ENCODE measurements around the gene LAMC1. TPM values are rescaled to one million over a fixed set of nuclear protein-coding genes. Genes with fewer than 3 reads are reported as not detected.

LAMC1 gene
- total RNA-seq, 1 experiment from 2014 or later, result 71.5 TPM

- peak overlapping the region; percentile 63; the same call in 1 of the 2 replicates for H2AFZ ChIP-seq (ENCODE audit: low read length)
- DNase-seq (peak; percentile 35), ATAC-seq (no peak)
- no peaks in the 10 kb centered on the region for H3K9me3 ChIP-seq (ENCODE audit: low read length)
- H3K9ac ChIP-seq (ENCODE audit: low read length), result peak overlapping the region; percentile 46
- no peaks in the 10 kb centered on the region for H3K27me3 ChIP-seq (ENCODE audit: low read length)
- peak overlapping the region; percentile 78 for H3K27ac ChIP-seq (ENCODE audit: low read length)
- BruUV-seq (replicated peaks), result no TSS peak
- CTCF ChIA-PET, result no interaction called here
- intact Hi-C loops (cut with micrococcal nuclease), result loop anchor here (2.0 to 10.0 kb wide), 2 partner anchors 15 to 105 kb away; no protein-coding TSS in a partner anchor
- POLR2A ChIA-PET (ENCODE audit: unreplicated experiment), result no interaction called here
- no peaks in the 10 kb centered on the region for H3K79me2 ChIP-seq (ENCODE audit: low read length)
- no peaks in the 10 kb centered on the region for H3K9me2 ChIP-seq (replicated peaks; ENCODE audit: low read length)
- TF ChIP-seq EZH2 (IDR thresholded peaks at IDR 0.05; ENCODE audit: low read length, unreplicated experiment) (no peak), CTCF (conservative IDR thresholded peaks at IDR 0.05; ENCODE audit: low read depth, low read length) (no peak), EZH2phosphoT487 (IDR thresholded peaks at IDR 0.05; ENCODE audit: borderline replicate concordance, low read length) (no peak)
- no peak overlapping the region for H3K4me3 ChIP-seq (ENCODE audit: low read length)
- no peaks in the 10 kb centered on the region for H3K36me3 ChIP-seq (ENCODE audit: low read depth, low read length)
- H3K4me1 ChIP-seq (ENCODE audit: insufficient read depth, low read length), result peaks cover 25% of the 10 kb centered on the region
- H3K4me2 ChIP-seq (ENCODE audit: low read length), result peak overlapping the region; percentile 29
- H3F3A ChIP-seq (ENCODE audit: low read length, unreplicated experiment), result no peaks in the 10 kb centered on the region
- H4K20me1 ChIP-seq (ENCODE audit: low read length), result no peaks in the 10 kb centered on the region
Observed at GRCh38 chr1:183180218-183180617, 157.0 kb downstream of the LAMC1 start.

- Histone ChIP-seq H3K9ac (ENCODE audit: low read length) (peak overlapping the region; percentile 46), H3K9me2 (replicated peaks; ENCODE audit: low read length) (no peaks in the 10 kb centered on the region), H3K4me1 (ENCODE audit: insufficient read depth, low read length) (peaks cover 27% of the 10 kb centered on the region), H3K9me3 (ENCODE audit: low read length) (no peaks in the 10 kb centered on the region), H3K36me3 (ENCODE audit: low read depth, low read length) (no peaks in the 10 kb centered on the region), H3F3A (ENCODE audit: low read length, unreplicated experiment) (no peaks in the 10 kb centered on the region), H3K79me2 (ENCODE audit: low read length) (no peaks in the 10 kb centered on the region), H2AFZ (ENCODE audit: low read length) (peak overlapping the region; percentile 41; the same call in 1 of the 2 replicates), H3K27me3 (ENCODE audit: low read length) (no peaks in the 10 kb centered on the region), H3K4me2 (ENCODE audit: low read length) (peak overlapping the region; percentile 29), H3K4me3 (ENCODE audit: low read length) (no peak overlapping the region), H3K27ac (ENCODE audit: low read length) (peak overlapping the region; percentile 78), H4K20me1 (ENCODE audit: low read length) (no peaks in the 10 kb centered on the region)
- TF ChIP-seq EZH2phosphoT487 (IDR thresholded peaks at IDR 0.05; ENCODE audit: borderline replicate concordance, low read length), result no peak
- TF ChIP-seq EZH2 (IDR thresholded peaks at IDR 0.05; ENCODE audit: low read length, unreplicated experiment), result no peak
- no peak for TF ChIP-seq CTCF (conservative IDR thresholded peaks at IDR 0.05; ENCODE audit: low read depth, low read length)
- POLR2A ChIA-PET (ENCODE audit: unreplicated experiment), result interaction anchor here (0.6 kb wide), 1 partner anchor 21 kb away, joined by 6 read pairs; no protein-coding TSS in a partner anchor
- peak; percentile 58 for DNase-seq
- CTCF ChIA-PET, result no interaction called here
- intact Hi-C loops (cut with micrococcal nuclease), result loop anchor here (2.0 to 10.0 kb wide), 2 partner anchors 16 to 106 kb away; no protein-coding TSS in a partner anchor
- peak; percentile 78 for ATAC-seq
- BruUV-seq (replicated peaks), result no TSS peak
Observed at GRCh38 chr1:183180634-183181056, 157.4 kb downstream of the LAMC1 start.

- peak within 1 kb of the TSS; percentile 68 for H2AFZ ChIP-seq (ENCODE audit: low read length)
- peak within 1 kb of the TSS; percentile 86 for H3K4me3 ChIP-seq (ENCODE audit: low read length)
- DNase-seq, result peak; percentile 93
- peaks cover 12% of the 10 kb centered on the region; the same call in 1 of the 2 replicates for H4K20me1 ChIP-seq (ENCODE audit: low read length)
- peak; percentile 58 for TF ChIP-seq CTCF (conservative IDR thresholded peaks at IDR 0.05; ENCODE audit: low read depth, low read length)
- no peak for TF ChIP-seq EZH2phosphoT487 (IDR thresholded peaks at IDR 0.05; ENCODE audit: borderline replicate concordance, low read length)
- no peak for TF ChIP-seq EZH2 (IDR thresholded peaks at IDR 0.05; ENCODE audit: low read length, unreplicated experiment)
- intact Hi-C loops (cut with micrococcal nuclease), result loop anchor here (1.0 to 10.0 kb wide), 6 partner anchors 23 to 224 kb away; no protein-coding TSS in a partner anchor
- H3K27ac ChIP-seq (ENCODE audit: low read length), result peak within 1 kb of the TSS; percentile 98
- H3K4me1 ChIP-seq (ENCODE audit: insufficient read depth, low read length), result peaks cover 35% of the 10 kb centered on the region
- no peaks in the 10 kb centered on the region for H3K27me3 ChIP-seq (ENCODE audit: low read length)
- POLR2A ChIA-PET (ENCODE audit: unreplicated experiment), result no interaction called here
- H3K36me3 ChIP-seq (ENCODE audit: low read depth, low read length), result no peaks in the 10 kb centered on the region; the same call in 1 of the 2 replicates
- H3K79me2 ChIP-seq (ENCODE audit: low read length), result peaks cover 49% of the 10 kb centered on the region
- H3K9ac ChIP-seq (ENCODE audit: low read length), result peak within 1 kb of the TSS; percentile 95
- no peaks in the 10 kb centered on the region for H3F3A ChIP-seq (ENCODE audit: low read length, unreplicated experiment)
- ATAC-seq, result peak; percentile 96
- BruUV-seq (replicated peaks), result no TSS peak
- CTCF ChIA-PET, result no interaction called here
- H3K4me2 ChIP-seq (ENCODE audit: low read length), result peak within 1 kb of the TSS; percentile 98
- H3K9me2 ChIP-seq (replicated peaks; ENCODE audit: low read length), result no peaks in the 10 kb centered on the region
- H3K9me3 ChIP-seq (ENCODE audit: low read length), result no peaks in the 10 kb centered on the region
Observed at GRCh38 chr1:183185941-183186490, 162.8 kb downstream of the LAMC1 start, which contains the start of gene LAMC2. TSS of gene LAMC2 (plus strand) at chr1:183186264. CDS start at chr1:183186353, 89 bp downstream.

Data from PC-3 (cell line).